Ascending aorta (tissue), 2 donors: Measurements from ENCODE around the gene HSPA12A. TPM values are rescaled to one million over a fixed set of nuclear protein-coding genes. Genes with fewer than 3 reads are reported as not detected.

Experiments
- DNase-seq, 2 donors: peaks; one replicate each; pipeline ENCODE4 v3.0.0-alpha.2; 2019; ENCODE audit warnings: low spot score in 2 of 2
- H3K27ac ChIP-seq, 2 donors: fragments of 200-600 bp; sonication (generic); one replicate each; pipeline ENCODE4 v1.5.1; 2016 to 2017; ENCODE audit warnings: mild to moderate bottlenecking in 1 of 2
- H3K27me3 ChIP-seq: fragments of 200-600 bp; sonication (generic); one replicate; pipeline ENCODE4 v1.5.1; 2017
- H3K36me3 ChIP-seq, 2 donors: fragments of 200-600 bp; sonication (generic); one replicate each; pipeline ENCODE4 v1.5.1; 2016
- H3K4me1 ChIP-seq, 2 donors: fragments of 200-600 bp; sonication (generic); one replicate each; pipeline ENCODE4 v1.5.1; 2016 to 2017; ENCODE audit warnings: mild to moderate bottlenecking in 1 of 2
- H3K4me3 ChIP-seq, 2 donors: fragments of 200-600 bp; sonication (generic); one replicate each; pipeline ENCODE4 v1.5.1; 2016 to 2017; ENCODE audit warnings: mild to moderate bottlenecking in 1 of 2
- H3K9me3 ChIP-seq, 2 donors: fragments of 200-600 bp; sonication (generic); one replicate each; pipeline ENCODE4 v1.5.1; 2016
- CTCF ChIP-seq, 3 experiments: fragments of 200-600 bp in 2 of 3; fragments of 450-650 bp in 1 of 3; sonication (generic) in 2 of 3; IDR thresholded peaks; one replicate each; pipeline ENCODE4 v1.5.1; 2016 to 2019; ENCODE audit warnings: antibody characterized with exemption in 3 of 3, mild to moderate bottlenecking in 1 of 3, moderate library complexity in 1 of 3
- intact Hi-C: fragments of 100-400 bp; cut with DNase I; formaldehyde crosslinking; loops from one replicate; pipeline ENCODE4 v1.15.1; 2023
- total RNA-seq: library from RNA; depleted of rRNA; stranded (reverse); fragments of >200 nt; gene quantifications from one replicate; pipeline ENCODE4 v1.1.0, GENCODE V29; 2016

Gene HSPA12A
- total RNA-seq, 1 donor from 2014 or later = 5.5 TPM

GRCh38 chr10:116716381-116716780, 26.0 kb downstream of the HSPA12A start:
- no peaks in the 10 kb centered on the region for H3K27me3 ChIP-seq
- H3K4me1 ChIP-seq = no peaks in the 10 kb centered on the region
- TF ChIP-seq CTCF (IDR thresholded peaks at IDR 0.05) = no peak
- no peak overlapping the region for H3K4me3 ChIP-seq
- no peaks in the 10 kb centered on the region for H3K36me3 ChIP-seq
- H3K9me3 ChIP-seq = no peaks in the 10 kb centered on the region
- H3K27ac ChIP-seq = no peak overlapping the region
- intact Hi-C loops = loop anchor here (2.0 kb wide), 1 partner anchor 14 kb away; no protein-coding TSS in a partner anchor
- DNase-seq = no peak

- no peaks in the 10 kb centered on the region for H3K4me1 ChIP-seq
- intact Hi-C loops = loop anchor here (2.0 kb wide), 1 partner anchor 15 kb away; no protein-coding TSS in a partner anchor
- H3K9me3 ChIP-seq = no peaks in the 10 kb centered on the region
- no peak overlapping the region for H3K27ac ChIP-seq
- H3K36me3 ChIP-seq = no peaks in the 10 kb centered on the region
- no peak for DNase-seq
- TF ChIP-seq CTCF (IDR thresholded peaks at IDR 0.05) = no peak
- H3K4me3 ChIP-seq = no peak overlapping the region
- no peaks in the 10 kb centered on the region for H3K27me3 ChIP-seq
These were observed 26.5 kb downstream of the HSPA12A start for GRCh38 chr10:116715839-116716377.

DNA sequence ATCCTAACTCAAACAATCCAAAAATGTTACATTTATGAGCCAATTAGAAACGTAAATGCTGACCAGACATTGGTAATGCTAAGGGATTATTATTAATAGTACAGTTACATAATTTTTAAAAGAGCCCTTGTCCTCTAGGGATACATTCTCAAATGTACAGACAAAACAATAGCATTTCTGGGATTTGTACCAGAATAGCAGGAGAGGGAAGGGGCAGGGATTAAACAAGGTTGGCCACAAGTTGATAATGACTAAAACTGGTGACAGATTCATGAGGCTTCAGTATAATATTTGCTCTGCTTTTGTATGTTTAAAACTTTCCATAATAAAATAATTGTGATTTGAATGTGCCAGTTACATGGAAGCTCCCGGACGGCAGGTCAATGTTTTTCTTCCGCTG, 27.0 kb downstream of the HSPA12A start:
- no peak for DNase-seq
- intact Hi-C loops = no loop called here
- H3K4me3 ChIP-seq = no peak overlapping the region
- H3K27ac ChIP-seq = no peak overlapping the region
- no peaks in the 10 kb centered on the region for H3K4me1 ChIP-seq
- no peaks in the 10 kb centered on the region for H3K36me3 ChIP-seq
- H3K27me3 ChIP-seq = no peaks in the 10 kb centered on the region
- no peak for TF ChIP-seq CTCF (IDR thresholded peaks at IDR 0.05)
- no peaks in the 10 kb centered on the region for H3K9me3 ChIP-seq

DNA sequence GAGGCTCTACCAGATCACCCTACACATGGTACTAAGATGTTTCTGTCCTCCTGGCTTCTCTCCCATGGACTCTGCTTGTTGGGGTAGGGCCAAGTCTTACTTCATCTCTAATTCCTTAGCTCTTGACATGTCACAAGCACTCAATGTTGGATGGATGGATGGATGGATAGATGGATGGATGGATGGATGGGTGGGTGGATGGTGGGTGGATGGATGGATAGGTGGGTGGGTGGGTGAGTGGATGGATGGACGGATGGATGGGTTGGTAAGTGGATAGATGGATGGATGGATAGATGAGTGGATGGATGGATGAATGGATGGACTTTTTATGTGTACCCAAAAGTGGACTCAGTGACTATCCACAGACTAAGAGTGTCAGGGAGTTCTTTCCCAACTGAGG, 28.5 kb downstream of the HSPA12A start:
- Histone ChIP-seq H3K27ac (no peak overlapping the region), H3K27me3 (no peaks in the 10 kb centered on the region), H3K9me3 (no peaks in the 10 kb centered on the region), H3K4me3 (no peak overlapping the region), H3K4me1 (no peaks in the 10 kb centered on the region), H3K36me3 (no peaks in the 10 kb centered on the region)
- intact Hi-C loops = no loop called here
- no peak for TF ChIP-seq CTCF (IDR thresholded peaks at IDR 0.05)
- DNase-seq = no peak

DNA sequence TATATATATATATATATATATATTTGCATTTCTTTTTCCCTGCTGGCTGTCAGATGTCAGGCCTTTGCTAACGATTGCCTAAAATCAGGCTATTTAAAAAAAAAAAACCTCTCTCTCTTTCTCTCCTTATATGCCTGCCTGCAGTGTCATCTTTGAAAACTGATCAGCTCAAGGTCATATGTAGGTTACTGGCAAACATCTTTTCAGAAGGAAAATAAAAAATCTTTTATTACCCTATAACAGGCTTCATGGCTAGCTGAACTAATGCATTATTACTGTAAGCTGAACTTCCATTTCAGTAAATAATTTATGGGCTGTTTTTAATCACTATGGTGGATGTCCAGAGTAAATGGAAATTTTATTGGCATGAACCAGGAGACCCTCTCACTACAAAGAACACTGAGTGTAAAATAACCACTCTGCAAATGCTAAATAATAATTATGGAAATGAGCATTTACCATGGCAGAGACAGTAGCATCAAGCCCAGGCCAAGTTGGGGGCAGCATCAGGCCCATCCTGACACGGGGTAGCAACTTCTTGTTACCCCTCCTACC, 29.3 kb downstream of the HSPA12A start:
- intact Hi-C loops = no loop called here
- Histone ChIP-seq H3K27ac (no peak overlapping the region), H3K4me3 (no peak overlapping the region), H3K27me3 (no peaks in the 10 kb centered on the region), H3K4me1 (peaks cover 0 to 2% of the 10 kb centered on the region in 2 donors), H3K36me3 (no peaks in the 10 kb centered on the region), H3K9me3 (no peaks in the 10 kb centered on the region)
- TF ChIP-seq CTCF (IDR thresholded peaks at IDR 0.05) = no peak
- DNase-seq = no peak
